A549 (cell line): ENCODE data around the gene MIEF1.

Experiments
- CTCF ChIP-seq: fragments of >200 bp; sonication (Bioruptor Twin); formaldehyde crosslinking; IDR thresholded peaks from 3 replicates; pipeline ENCODE4 v1.5.1; 2016
- MAX ChIP-seq: IDR thresholded peaks from 2 replicates; pipeline ENCODE4 v1.6.1; 2012
- MAZ ChIP-seq: fragments of 150-350 bp; IDR thresholded peaks from 2 replicates; pipeline ENCODE4 v1.6.1; 2014; ENCODE audit warnings: antibody characterized with exemption, low read depth, low read length, borderline replicate concordance
- POLR2A ChIP-seq: IDR thresholded peaks from 2 replicates; pipeline ENCODE4 v1.6.1; 2012; ENCODE audit warnings: mild to moderate bottlenecking, low read length
- RNF2 ChIP-seq: fragments of 200-600 bp; sonication (generic); IDR thresholded peaks from 2 replicates; pipeline ENCODE4 v1.6.1; 2016; ENCODE audit warnings: low read depth, mild to moderate bottlenecking, antibody characterized with exemption, moderate library complexity, borderline replicate concordance
- USF2 ChIP-seq: fragments of 450-650 bp; IDR thresholded peaks from 2 replicates; pipeline ENCODE4 v1.6.1; 2014; ENCODE audit warnings: antibody characterized with exemption
- ZFP36 ChIP-seq: fragments of 450-650 bp; IDR thresholded peaks from 2 replicates; pipeline ENCODE4 v1.6.1; 2014; ENCODE audit warnings: borderline replicate concordance; ENCODE audit not compliant: partially characterized antibody
- ZSCAN20 ChIP-seq: fragments of 250-450 bp; sonication (Bioruptor Pico); IDR thresholded peaks from 2 replicates; pipeline ENCODE4 v1.8.0; 2022; ENCODE audit warnings: mild to moderate bottlenecking, moderate library complexity

DNA sequence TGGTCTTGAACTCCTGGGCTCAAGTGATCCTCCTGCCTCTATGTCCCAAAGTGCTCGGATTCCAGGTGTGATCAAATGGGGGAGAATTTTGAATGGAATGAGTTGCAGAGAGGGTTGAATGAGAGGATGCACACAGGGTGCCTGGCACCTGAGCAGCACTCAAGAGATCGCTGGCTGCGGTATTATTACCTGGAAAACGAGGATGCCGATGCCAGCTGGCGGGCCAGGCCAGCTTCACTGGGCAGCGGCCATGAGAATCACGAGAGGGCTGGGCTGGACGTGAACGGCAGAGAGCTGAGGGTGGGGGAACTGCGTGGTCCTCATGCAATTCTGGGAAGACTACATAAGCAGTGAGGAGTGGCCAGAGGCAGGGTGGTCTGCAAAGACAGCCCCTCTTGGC, 42.4 kb upstream of the MIEF1 start:
- TF ChIP-seq CTCF (no peak), MAZ (no peak), RNF2 (no peak), MAX (no peak), ZSCAN20 (no peak), POLR2A (no peak), USF2 (no peak), ZFP36 (no peak)
